ENCODE data around the gene COMMD1.
"Not testable (repeated sequence)": the region's sequence is repeated elsewhere in the genome, so short reads cannot be mapped to it uniquely, and the experiment has no call there.

The COMMD1 gene

GRCh38 chr2:61952288-61952687 lies 46.8 kb downstream of the COMMD1 start:
- ATAC-seq (ENCODE audit: insufficient read depth, low read depth): no peak
- H3K4me3 ChIP-seq (ENCODE audit: low read depth in 1 of 2, low read length in 2 of 2): no peak overlapping the region
- H3K27ac ChIP-seq (ENCODE audit: low read length): no peak overlapping the region
- no peak overlapping the region for H3K9ac ChIP-seq (ENCODE audit: low read depth, low read length)
- no peaks in the 10 kb centered on the region for H3K9me3 ChIP-seq (ENCODE audit: insufficient read depth, low read length, severe bottlenecking)
- H3K4me2 ChIP-seq (ENCODE audit: insufficient read depth, low read length): no peak overlapping the region
- no peaks in the 10 kb centered on the region for H3K79me2 ChIP-seq (ENCODE audit: insufficient read depth, low read length)
- H2AFZ ChIP-seq (ENCODE audit: low read depth, low read length): no peak overlapping the region
- no peaks in the 10 kb centered on the region for H3K27me3 ChIP-seq (ENCODE audit: insufficient read depth, low read length, poor library complexity)
- H4K20me1 ChIP-seq (ENCODE audit: insufficient read depth, low read length): no peaks in the 10 kb centered on the region
- TF ChIP-seq EZH2 (IDR thresholded peaks at IDR 0.05; ENCODE audit: borderline replicate concordance, low read depth, low read length, severe bottlenecking) (no peak), CTCF (IDR thresholded peaks at IDR 0.05; ENCODE audit: borderline replicate concordance, extremely low read depth, low read length, poor library complexity, severe bottlenecking) (no peak)
- peaks cover 3% of the 10 kb centered on the region; the same call in 1 of the 2 replicates for H3K4me1 ChIP-seq (ENCODE audit: insufficient read depth, low read length)
- H3K36me3 ChIP-seq (ENCODE audit: insufficient read depth, low read length): no peaks in the 10 kb centered on the region
- DNase-seq: no peak

GRCh38 chr2:61954856-61955255 lies 49.4 kb downstream of the COMMD1 start:
- H3K79me2 ChIP-seq (ENCODE audit: insufficient read depth, low read length); H3K4me3 ChIP-seq (ENCODE audit: low read depth in 1 of 2, low read length in 2 of 2); H3K27me3 ChIP-seq (ENCODE audit: insufficient read depth, low read length, poor library complexity); H3K36me3 ChIP-seq (ENCODE audit: insufficient read depth, low read length); ATAC-seq (ENCODE audit: insufficient read depth, low read depth); H3K27ac ChIP-seq (ENCODE audit: low read length); DNase-seq; H4K20me1 ChIP-seq (ENCODE audit: insufficient read depth, low read length); H3K4me2 ChIP-seq (ENCODE audit: insufficient read depth, low read length); H2AFZ ChIP-seq (ENCODE audit: low read depth, low read length); H3K9ac ChIP-seq (ENCODE audit: low read depth, low read length); H3K9me3 ChIP-seq (ENCODE audit: insufficient read depth, low read length, severe bottlenecking): not testable (repeated sequence)
- H3K4me1 ChIP-seq (ENCODE audit: insufficient read depth, low read length): peaks cover 21% of the 10 kb centered on the region

GRCh38 chr2:61959381-61960293 lies 54.2 kb downstream of the COMMD1 start:
- Histone ChIP-seq H3K4me3 (ENCODE audit: low read depth in 1 of 2, low read length in 2 of 2) (no peak overlapping the region), H3K36me3 (ENCODE audit: insufficient read depth, low read length) (no peaks in the 10 kb centered on the region), H3K27me3 (ENCODE audit: insufficient read depth, low read length, poor library complexity) (no peaks in the 10 kb centered on the region), H3K79me2 (ENCODE audit: insufficient read depth, low read length) (no peaks in the 10 kb centered on the region), H3K4me2 (ENCODE audit: insufficient read depth, low read length) (no peak overlapping the region), H2AFZ (ENCODE audit: low read depth, low read length) (no peak overlapping the region), H3K27ac (ENCODE audit: low read length) (no peak overlapping the region), H4K20me1 (ENCODE audit: insufficient read depth, low read length) (no peaks in the 10 kb centered on the region), H3K9me3 (ENCODE audit: insufficient read depth, low read length, severe bottlenecking) (no peaks in the 10 kb centered on the region), H3K9ac (ENCODE audit: low read depth, low read length) (no peak overlapping the region), H3K4me1 (ENCODE audit: insufficient read depth, low read length) (peaks cover 21% of the 10 kb centered on the region)
- TF ChIP-seq EZH2 (IDR thresholded peaks at IDR 0.05; ENCODE audit: borderline replicate concordance, low read depth, low read length, severe bottlenecking) (no peak), CTCF (IDR thresholded peaks at IDR 0.05; ENCODE audit: borderline replicate concordance, extremely low read depth, low read length, poor library complexity, severe bottlenecking) (no peak)
- no peak for DNase-seq
- ATAC-seq (ENCODE audit: insufficient read depth, low read depth): no peak

GRCh38 chr2:61961231-61961901 lies 55.9 kb downstream of the COMMD1 start:
- H3K9me3 ChIP-seq (ENCODE audit: insufficient read depth, low read length, severe bottlenecking): no peaks in the 10 kb centered on the region
- no peak overlapping the region for H3K4me2 ChIP-seq (ENCODE audit: insufficient read depth, low read length)
- TF ChIP-seq CTCF (IDR thresholded peaks at IDR 0.05; ENCODE audit: borderline replicate concordance, extremely low read depth, low read length, poor library complexity, severe bottlenecking) (no peak), EZH2 (IDR thresholded peaks at IDR 0.05; ENCODE audit: borderline replicate concordance, low read depth, low read length, severe bottlenecking) (no peak)
- DNase-seq: no peak
- ATAC-seq (ENCODE audit: insufficient read depth, low read depth): no peak
- H3K9ac ChIP-seq (ENCODE audit: low read depth, low read length): no peak overlapping the region
- no peak overlapping the region for H3K27ac ChIP-seq (ENCODE audit: low read length)
- no peaks in the 10 kb centered on the region for H3K36me3 ChIP-seq (ENCODE audit: insufficient read depth, low read length)
- H2AFZ ChIP-seq (ENCODE audit: low read depth, low read length): no peak overlapping the region
- no peaks in the 10 kb centered on the region for H4K20me1 ChIP-seq (ENCODE audit: insufficient read depth, low read length)
- H3K4me1 ChIP-seq (ENCODE audit: insufficient read depth, low read length): peaks cover 21% of the 10 kb centered on the region
- H3K27me3 ChIP-seq (ENCODE audit: insufficient read depth, low read length, poor library complexity): no peaks in the 10 kb centered on the region
- H3K79me2 ChIP-seq (ENCODE audit: insufficient read depth, low read length): no peaks in the 10 kb centered on the region
- H3K4me3 ChIP-seq (ENCODE audit: low read depth in 1 of 2, low read length in 2 of 2): no peak overlapping the region
